ENCODE data around the gene MXRA7.

MXRA7 gene

DNA sequence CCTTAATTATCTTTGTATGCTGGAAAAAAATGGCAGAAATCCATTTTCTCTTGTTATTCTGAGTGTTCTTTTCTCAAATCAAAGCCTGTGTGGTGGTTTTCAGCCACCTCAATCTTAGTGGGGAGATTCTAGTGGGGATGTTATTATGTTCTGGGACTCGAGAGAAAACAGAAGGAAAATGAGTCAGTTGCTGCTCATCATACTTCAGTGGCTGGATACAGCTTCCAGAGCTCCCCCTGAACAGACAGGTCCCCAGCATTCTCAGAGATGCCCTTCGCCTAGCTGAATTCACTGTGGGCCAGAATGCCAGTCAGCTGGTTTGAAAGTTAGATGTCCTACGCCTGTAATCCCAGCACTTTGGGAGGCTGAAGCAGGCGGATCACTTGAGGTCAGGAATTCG is 75.7 kb downstream of the MXRA7 start:
- TF ChIP-seq, protein P1, sequence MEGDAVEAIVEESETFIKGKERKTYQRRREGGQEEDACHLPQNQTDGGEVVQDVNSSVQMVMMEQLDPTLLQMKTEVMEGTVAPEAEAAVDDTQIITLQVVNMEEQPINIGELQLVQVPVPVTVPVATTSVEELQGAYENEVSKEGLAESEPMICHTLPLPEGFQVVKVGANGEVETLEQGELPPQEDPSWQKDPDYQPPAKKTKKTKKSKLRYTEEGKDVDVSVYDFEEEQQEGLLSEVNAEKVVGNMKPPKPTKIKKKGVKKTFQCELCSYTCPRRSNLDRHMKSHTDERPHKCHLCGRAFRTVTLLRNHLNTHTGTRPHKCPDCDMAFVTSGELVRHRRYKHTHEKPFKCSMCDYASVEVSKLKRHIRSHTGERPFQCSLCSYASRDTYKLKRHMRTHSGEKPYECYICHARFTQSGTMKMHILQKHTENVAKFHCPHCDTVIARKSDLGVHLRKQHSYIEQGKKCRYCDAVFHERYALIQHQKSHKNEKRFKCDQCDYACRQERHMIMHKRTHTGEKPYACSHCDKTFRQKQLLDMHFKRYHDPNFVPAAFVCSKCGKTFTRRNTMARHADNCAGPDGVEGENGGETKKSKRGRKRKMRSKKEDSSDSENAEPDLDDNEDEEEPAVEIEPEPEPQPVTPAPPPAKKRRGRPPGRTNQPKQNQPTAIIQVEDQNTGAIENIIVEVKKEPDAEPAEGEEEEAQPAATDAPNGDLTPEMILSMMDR (IDR thresholded peaks at IDR 0.05; ENCODE audit: control insufficient read depth, insufficient read depth, low read depth, low read length, missing control alignments): no peak
- DNase-seq (ENCODE audit: low read depth): no peak
- no peak overlapping the region for H3K4me3 ChIP-seq (ENCODE audit: control insufficient read depth, low read depth, low read length)

GRCh38 chr17:76633628-76634328 is 77.0 kb downstream of the MXRA7 start:
- H3K4me3 ChIP-seq (ENCODE audit: control insufficient read depth, low read depth, low read length): no peak overlapping the region
- TF ChIP-seq, protein P1 (IDR thresholded peaks at IDR 0.05; ENCODE audit: control insufficient read depth, insufficient read depth, low read depth, low read length, missing control alignments): no peak
- no peak for DNase-seq (ENCODE audit: low read depth)

GRCh38 chr17:76631821-76632565 is 78.8 kb downstream of the MXRA7 start:
- no peak for DNase-seq (ENCODE audit: low read depth)
- TF ChIP-seq, protein P1 (IDR thresholded peaks at IDR 0.05; ENCODE audit: control insufficient read depth, insufficient read depth, low read depth, low read length, missing control alignments): no peak
- H3K4me3 ChIP-seq (ENCODE audit: control insufficient read depth, low read depth, low read length): no peak overlapping the region

- DNase-seq (ENCODE audit: low read depth): no peak
- TF ChIP-seq, protein P1 (IDR thresholded peaks at IDR 0.05; ENCODE audit: control insufficient read depth, insufficient read depth, low read depth, low read length, missing control alignments): no peak
- H3K4me3 ChIP-seq (ENCODE audit: control insufficient read depth, low read depth, low read length): no peak overlapping the region
Observed at GRCh38 chr17:76630151-76630550, 80.6 kb downstream of the MXRA7 start.

Measured in AG09309 (cell line).